H1 (cell line): ENCODE data around the gene UTP25.

ENCODE experiments used
- EZH2 ChIP-seq: fragments of 200-600 bp; sonication (generic); IDR thresholded peaks from 2 replicates; pipeline ENCODE4 v1.7.1; 2012; ENCODE audit warnings: low read depth, mild to moderate bottlenecking, moderate library complexity, low read length, inconsistent platforms; ENCODE audit not compliant: severe bottlenecking
- POLR2A ChIP-seq, 2 experiments: IDR thresholded peaks; 1 replicate in 1 of 2; 2 replicates in 1 of 2; pipeline ENCODE4 v1.6.1; 2011; ENCODE audit warnings: low read depth in 2 of 2, low read length in 2 of 2, mild to moderate bottlenecking in 2 of 2; ENCODE audit errors: control extremely low read depth in 1 of 2
- TF ChIP-seq, protein P1 (sequence below), 3 experiments: IDR thresholded peaks; 1 replicate in 2 of 3; 2 replicates in 1 of 3; pipeline versions ENCODE4 v1.5.1 to v1.6.1; 2011; ENCODE audit warnings: low read length in 3 of 3, mild to moderate bottlenecking in 3 of 3, inconsistent platforms in 2 of 3, low read depth in 1 of 3, moderate library complexity in 1 of 3; ENCODE audit not compliant: insufficient read depth in 1 of 3; ENCODE audit errors: control extremely low read depth in 1 of 3

DNA sequence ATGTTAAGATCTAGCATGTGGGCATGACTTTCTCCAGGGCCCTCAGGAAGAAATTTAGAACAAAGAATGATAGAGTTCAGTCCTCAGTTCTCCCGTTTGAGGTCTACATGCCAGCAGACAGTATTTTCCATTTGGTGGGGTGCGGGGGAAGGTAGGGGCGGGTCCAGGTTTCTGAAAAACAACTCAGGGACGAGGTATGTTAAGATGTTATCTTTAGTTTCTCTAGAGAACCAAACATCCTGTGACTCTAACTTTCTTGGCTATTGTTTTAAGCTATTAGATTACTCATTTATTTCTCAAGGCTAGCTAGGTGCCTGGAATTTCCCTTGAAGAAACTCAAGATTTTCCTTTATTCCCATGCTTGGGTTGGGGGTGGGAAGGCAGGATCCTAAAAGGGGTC, 67.9 kb downstream of the UTP25 start:
- no peak for TF ChIP-seq POLR2A (IDR thresholded peaks at IDR 0.05; ENCODE audit: control extremely low read depth in 1 of 2, low read depth in 2 of 2, low read length in 2 of 2)
- TF ChIP-seq, protein P1, sequence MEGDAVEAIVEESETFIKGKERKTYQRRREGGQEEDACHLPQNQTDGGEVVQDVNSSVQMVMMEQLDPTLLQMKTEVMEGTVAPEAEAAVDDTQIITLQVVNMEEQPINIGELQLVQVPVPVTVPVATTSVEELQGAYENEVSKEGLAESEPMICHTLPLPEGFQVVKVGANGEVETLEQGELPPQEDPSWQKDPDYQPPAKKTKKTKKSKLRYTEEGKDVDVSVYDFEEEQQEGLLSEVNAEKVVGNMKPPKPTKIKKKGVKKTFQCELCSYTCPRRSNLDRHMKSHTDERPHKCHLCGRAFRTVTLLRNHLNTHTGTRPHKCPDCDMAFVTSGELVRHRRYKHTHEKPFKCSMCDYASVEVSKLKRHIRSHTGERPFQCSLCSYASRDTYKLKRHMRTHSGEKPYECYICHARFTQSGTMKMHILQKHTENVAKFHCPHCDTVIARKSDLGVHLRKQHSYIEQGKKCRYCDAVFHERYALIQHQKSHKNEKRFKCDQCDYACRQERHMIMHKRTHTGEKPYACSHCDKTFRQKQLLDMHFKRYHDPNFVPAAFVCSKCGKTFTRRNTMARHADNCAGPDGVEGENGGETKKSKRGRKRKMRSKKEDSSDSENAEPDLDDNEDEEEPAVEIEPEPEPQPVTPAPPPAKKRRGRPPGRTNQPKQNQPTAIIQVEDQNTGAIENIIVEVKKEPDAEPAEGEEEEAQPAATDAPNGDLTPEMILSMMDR (IDR thresholded peaks at IDR 0.05; ENCODE audit: control extremely low read depth in 1 of 3, insufficient read depth in 1 of 3, low read depth in 1 of 3, low read length in 3 of 3): no peak
- TF ChIP-seq EZH2: no peak
